Activated CD4-positive, CD25-positive, alpha-beta regulatory T cell treated with anti-CD3 and anti-CD28 coated beads, Interleukin-2, amount 50 U/mL, for 16 hours (primary cell): ENCODE results near the gene SPTBN4.
"Not testable (repeated sequence)": the region's sequence is repeated elsewhere in the genome, so short reads cannot be mapped to it uniquely, and the experiment has no call there.

Experiments used
- DNase-seq: peaks from one replicate; pipeline ENCODE4 v3.0.0-alpha.2; 2020; ENCODE audit warnings: low read depth, low spot score

SPTBN4 gene

DNA sequence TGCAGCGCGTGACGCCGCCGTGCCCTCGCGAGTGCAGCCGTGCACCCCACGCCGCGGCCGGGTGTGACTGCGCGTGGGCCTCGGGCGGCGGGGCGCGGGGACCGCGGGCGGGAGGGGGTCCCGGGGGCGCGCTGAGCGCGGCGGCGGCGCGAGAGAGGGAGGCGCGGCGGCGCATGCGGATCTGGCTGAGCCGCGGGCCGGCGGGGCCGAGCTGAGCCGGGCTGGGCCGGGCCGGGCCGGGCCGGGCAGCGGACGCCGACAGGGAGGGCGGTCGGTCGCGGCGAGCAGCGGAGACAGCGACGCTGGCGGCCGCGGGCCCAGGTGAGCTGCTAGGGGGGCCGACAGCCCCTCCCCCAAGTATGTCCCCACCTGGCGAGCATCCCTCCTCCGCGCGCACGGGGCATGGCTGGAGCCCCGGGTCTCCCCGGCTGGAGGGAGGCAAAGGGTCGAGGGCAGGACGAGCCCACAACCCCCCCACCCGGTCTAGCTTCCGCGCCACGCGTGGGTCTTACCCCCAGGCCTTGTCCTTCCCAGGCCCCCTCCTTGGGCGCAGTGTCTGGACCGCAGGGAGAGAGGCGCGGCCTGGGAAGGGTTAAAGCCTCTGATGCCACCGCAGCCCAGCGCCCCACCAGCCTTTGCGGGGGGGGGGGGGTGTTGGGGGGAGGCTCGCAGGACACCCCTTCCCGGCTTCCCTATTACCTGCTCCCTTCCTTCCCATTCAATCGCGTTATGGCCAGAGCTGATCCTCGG, at the start of gene SPTBN4:
Gene SPTBN4, plus strand, starts transcription at position 17 of the 750 bp plus-strand sequence. CDS start 5,621 bp downstream, outside the sequence.
- no peak for DNase-seq

DNA sequence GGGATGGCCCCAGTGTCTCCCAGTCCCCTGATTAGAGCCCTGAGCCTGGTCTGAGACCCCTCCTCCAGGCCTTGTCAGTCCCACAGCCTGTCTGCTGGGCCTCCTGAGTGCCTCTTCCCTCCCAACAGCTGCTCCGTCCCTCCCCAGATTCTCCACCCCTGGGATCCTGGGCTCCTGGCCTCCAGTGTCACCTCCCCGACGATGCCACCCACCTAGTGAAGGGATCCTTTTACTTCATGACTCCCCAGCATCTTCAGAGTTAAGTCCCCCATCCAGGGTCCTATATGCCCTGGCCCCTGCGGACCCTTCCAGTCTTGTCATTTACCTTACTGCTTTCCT, 49.2 kb upstream of the SPTBN4 start:
- no peak for DNase-seq

DNA sequence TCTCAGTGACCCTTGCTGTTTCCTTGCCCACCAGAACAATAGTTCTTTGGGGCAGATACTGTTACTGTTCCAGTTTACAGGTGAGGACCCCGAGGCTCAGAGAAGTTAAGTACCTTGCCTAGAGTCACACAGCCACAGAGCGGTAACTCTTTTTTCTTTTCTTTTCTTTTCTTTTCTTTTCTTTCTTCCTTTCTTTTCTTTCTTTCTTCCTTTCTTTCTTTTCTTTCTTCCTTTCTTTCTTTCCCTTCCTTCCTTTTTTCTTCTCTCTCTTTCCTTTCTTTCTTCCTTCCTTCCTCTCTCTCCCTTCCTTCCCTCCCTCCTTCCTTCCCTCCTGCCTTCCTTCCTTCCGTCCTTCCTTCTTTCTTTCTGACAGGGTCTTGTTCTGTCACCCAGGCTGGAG, 48.8 kb upstream of the SPTBN4 start:
- DNase-seq = no peak

DNA sequence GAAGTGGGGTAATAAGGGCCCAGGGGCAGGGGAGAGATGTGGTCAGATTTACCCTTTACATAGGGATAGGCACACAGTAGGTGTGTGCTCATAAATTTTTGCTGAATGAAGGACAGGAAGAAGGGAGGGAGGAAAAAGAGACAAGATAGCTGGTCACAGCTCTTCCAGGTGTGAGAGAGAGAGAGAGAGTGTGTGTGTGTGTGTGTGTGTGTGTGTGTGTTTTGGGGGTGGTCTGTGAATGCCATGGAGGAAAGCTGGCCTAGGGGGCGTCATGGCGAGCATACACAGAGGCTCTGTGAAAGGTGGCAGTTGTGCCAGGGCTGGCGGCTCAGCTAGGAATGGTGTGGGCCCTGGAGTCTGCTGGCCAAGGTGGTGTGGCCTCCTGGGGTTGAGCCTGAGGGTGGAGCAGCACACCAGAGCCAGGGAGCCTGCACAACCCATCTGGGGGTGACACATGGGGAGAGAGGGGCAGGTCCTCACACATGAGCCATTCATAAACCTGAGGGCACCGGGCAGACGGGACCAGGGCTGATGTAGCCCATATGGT, 47.7 kb upstream of the SPTBN4 start:
- DNase-seq = no peak

DNA sequence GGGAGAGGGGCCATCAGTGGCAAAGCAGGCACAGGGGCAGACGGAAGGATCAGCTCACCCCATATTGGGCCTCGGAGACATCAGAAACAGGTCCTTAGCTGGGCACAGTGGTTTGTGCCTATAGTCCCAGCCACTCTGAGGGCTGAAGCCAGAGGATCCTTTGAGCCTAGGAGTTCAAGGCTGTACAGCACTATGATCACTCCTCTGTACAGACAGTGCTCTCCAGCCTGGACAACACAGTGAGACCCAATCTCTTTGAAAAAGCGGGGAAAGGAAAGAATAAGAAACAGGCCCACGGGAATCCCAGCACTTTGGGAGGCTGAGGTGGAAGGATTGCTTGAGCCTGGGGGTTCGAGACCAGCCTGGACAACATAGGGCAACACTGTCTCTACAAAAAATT, 47.0 kb upstream of the SPTBN4 start:
- DNase-seq = no peak

DNA sequence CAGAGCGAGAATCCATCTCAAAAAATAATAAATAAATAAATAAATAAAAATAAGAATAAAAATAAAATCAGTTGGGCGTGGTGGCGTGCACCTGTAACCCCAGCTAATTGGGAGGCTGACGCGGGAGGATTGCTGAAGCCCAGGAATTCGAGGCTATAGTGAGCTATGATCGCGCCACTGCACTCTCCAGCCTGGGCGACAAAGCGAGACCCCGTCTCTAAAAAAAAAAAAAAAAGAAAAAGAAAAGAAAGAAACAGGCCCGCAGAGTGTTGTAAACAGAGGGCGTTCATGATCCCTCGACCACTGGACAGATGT, 46.4 kb upstream of the SPTBN4 start:
- no peak for DNase-seq

DNA sequence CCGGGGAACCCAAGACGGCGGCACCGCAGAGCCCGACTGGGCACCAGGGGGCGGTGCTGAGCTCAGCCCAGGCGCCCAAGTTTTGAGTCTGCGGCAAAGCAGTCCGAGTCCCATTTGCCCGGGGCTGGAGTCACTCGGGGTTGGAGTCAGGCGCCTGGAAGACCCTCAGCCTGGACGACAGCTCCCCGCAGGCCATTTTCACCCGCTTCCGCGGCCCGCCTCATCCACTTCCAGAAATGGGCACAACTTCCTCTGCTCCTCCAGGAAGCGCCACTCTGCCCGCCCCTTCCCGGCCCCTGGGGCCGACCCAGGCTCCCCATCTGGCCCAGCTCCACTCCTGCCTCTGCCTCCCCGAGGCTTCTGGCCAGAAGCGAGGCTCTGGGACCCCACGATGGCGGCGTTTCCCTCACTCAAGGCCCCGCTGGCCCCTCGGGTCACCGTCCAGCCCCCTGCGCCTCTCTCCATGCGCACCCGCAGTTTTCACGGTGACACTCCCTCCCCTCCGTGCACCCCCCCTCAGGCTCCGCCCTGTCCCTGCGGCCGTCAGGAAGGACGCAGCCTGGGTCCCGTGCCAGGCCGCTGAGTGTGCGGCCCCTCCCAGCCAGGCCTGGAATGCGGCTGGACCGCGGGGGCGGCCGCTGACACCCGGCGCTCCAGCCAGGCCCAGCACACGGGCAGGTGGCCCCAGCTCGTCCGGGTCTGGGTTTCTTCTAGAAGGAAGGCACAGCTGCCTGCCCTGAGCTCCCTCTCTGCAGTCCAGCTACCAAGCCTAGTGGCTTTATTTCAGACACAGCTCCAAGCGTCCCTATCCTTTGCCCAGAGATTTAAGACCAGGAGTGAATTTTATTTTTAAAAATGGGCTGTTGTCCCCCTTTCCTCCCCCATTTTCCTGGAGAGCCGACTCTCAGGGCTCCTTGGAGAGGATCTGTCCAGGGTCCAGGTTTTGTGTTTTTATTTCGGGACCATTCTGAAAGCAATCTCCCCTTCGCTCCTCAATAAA, 45.7 kb upstream of the SPTBN4 start:
- DNase-seq = no peak

DNA sequence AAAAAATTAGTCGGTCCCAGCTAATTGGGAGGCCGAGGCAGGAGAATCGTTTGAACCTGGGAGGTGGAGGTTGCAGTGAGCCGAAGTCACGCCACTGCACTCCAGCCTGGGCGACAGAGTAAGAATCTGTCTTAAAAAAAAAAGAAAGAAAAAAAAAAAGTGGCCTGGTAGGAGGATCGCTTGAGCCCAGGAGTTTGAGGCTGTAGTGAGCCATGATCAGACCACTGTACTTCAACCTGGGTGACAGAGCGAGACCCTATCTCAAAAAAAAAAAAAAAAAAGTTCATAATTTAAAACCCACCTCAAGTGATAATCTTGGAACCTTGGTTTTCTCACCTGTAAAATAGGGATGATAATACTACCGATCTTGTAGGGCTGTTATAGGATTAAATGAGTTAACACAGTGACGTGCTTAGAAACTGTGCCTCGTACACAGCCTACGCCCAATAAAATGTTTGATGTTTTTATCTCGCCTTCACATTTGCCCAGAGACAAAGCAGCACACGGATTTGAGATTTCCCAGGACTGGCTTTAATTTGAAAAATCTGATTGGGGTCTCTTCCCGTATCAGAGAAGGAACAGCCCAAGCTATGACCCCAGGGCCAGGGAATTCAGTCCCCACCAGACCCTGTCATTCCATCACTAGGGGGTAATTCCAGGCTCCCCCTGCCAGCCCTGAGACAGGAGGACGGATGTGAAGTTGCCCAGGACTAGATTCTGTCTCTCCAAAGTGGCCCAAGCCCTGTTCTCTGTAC, 44.6 kb upstream of the SPTBN4 start:
- DNase-seq = no peak

DNA sequence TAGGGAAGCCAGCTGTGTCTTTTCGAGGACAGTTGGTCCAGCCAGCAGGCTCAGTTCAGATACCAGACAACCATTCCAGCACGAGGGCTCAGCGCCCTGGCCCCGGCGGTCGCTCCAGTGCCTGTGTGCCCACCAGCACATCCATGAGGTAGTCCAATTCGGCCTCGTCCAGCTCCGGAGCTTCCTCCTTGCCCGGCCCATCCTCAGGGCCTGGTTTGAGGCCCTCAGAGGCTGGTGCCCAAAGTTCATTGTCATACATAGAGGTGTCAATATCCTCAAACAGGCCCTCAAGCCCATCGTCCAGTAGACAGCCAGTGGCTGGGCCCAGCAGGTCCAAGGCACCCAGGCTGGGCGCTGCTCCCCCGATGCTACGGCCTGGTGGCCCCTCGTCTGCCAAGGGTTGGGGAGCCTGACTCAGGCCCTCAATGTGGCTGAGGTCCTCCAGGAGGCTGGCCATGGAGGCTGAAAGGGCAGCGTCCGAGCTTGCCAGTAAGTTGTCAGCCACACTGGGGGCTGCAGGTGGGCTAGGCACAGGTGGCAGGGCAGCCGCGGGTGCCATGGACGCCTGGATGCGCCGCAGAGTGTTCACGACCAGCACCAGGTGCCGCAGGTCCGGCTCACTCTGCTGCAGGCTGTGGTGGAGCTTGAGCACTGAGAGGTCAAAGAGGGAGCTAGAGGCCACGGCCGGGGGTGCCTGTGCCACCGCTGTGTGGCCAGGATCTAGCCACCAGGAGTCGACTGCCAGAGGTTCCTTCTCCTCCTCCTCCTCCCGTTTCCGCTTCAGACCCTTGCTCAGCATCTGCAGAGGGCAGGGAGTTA, 43.8 kb upstream of the SPTBN4 start:
- no peak for DNase-seq

DNA sequence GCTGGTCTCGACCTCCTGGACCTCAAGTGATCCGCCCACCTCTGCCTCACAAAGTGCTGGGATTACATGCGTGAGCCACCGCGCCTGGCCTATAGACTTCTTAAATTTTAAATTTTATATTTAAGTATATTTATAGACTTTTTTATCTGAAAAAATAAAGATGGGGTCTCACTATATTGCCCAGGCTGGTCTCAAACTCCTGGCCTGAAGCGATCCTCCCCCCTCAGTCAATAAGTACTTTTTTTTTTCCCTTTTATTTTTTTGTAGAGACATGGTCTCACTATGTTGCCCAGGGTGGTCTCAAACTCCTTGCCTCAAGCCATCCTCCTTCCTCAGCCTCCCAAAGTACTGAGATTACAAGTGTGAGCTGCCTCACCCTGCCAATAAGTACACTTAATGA, 42.9 kb upstream of the SPTBN4 start:
- no peak for DNase-seq

DNA sequence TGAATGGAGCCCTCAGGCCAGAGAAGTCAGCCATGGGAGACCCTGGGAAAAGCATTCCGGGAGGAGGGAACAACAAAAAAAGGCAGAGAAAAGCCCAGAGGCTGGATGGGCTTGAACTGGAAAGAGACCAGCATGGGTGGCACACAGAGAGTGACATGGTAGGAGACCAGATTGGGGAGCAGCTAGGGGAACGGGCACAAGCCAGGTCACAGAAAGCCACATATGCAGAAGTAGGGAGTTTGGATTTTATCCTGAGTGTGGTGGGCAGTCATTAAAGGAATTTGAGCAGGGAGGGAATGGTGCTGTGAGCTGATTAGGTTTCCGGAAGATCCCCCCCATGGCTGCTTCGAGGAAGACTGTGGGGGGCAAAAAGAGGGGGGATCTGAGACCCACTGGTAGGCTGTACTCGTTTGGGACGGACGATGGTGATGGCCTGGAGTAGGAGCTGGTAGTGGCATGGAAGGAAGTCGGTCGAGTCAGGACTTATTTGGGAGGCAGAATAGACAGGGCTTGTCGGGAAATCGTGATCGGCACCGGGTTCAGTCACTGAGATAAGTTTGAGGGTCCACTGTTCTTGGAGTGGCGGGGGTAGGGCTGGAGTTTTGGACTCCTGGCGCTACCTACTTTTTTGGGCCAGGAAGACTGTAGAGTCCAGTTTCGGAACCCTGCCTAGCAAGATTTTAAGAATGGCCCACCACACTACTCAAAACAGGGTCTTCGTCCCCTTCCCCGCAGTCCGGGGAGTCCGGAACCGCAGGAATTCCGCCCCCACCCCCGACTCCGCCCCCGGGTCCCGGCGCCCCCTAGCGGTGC, 42.0 kb upstream of the SPTBN4 start:
- DNase-seq = no peak

DNA sequence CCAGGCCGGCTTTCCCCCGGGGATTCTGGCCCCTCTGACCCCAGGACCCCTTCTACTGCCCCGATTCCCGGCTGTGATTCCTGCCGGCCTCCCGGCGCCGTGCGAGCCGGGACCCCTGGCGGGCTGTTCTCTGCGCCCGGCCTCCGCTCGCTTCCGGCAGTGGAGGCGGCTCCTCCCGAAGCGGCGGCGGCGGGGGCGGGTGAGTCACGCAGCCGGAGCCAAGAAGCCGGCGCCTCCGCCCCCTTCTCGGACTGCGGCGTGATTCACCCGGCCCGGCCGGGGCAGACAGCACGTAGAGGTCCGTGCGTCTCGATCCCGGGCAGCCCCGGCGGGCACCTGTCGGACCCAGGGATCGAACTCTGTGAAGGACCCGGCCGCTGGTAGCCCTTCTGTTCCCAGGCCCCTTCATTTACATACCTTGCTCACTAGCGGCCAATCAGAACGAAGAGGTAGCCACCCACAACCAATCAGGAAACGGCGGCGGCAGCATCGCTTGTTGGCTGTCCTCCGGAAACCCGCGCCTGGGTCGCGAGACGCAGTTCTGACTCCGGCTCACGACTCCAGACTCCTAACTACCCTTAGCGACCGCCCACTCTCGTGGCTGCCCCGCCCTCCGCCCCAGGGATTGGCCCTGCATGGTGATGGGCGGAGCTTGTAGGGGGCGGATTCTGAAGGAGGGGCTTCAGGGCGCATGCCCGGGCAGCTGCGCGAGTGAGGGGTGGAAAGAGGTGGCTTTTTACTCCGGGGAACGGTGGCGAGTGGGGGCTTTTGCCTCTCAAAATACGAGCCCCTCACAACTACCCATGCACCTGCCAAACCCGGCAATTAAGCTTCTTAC, 41.1 kb upstream of the SPTBN4 start, which contains the start of gene SERTAD1:
Gene SERTAD1, minus strand, starts transcription at position 543 of the 838 bp plus-strand sequence. CDS start 2,446 bp downstream, outside the sequence.
- DNase-seq = peak; percentile 100

DNA sequence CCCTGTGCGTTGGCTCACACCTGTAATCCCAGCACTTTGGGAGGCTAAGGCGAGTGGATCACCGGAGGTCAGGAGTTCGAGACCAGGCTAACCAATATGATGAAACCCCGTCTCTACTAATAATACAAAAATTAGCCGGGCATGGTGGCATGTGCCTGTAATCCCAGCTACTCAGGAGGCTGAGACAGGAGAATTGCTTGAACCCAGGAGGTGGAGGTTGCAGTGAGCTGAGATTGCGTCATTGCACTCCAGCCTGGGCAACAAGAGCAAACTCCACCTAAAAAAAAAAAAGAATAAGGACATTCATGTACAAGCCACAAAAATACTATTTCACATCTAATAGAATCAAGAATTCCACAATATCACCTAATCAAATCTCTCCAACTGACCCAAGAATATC, 38.6 kb upstream of the SPTBN4 start:
- not testable (repeated sequence) for DNase-seq

DNA sequence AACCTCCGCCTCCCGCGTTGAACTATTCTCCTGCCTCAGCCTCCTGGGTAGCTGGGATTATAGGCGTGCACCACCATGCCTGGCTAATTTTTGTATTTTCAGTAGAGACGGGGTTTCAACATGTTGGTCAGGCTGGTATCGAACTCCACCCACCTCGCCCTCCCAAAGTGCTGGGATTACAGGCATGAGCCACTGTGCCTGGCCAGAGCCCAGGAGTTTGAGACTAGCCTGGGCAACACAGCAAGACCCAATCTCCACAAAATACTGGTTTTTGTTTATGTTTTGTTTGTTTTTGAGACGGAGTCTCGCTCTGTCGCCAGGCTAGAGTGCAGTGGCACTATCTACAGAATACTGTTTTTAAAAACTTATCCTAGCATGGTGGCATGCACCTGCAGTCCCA, 36.6 kb upstream of the SPTBN4 start:
- DNase-seq = not testable (repeated sequence)

DNA sequence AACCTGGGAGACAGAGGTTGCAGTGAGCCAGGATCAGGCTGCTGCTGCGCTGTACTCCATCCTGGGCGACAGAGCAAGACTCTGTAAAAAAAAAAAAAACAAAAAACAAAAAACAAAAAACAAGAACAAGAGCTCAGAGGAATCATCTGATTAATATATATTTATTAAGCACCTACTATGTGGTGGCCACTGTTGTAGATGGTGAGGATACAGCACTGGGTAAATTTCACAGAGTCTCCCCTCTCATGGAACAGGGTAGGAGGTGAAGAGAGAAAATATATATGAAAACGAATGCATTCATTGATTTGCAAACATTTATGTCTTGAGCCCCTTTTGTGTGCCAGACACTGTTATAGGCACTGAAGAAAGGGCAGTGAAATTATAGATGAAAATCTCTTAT, 35.1 kb upstream of the SPTBN4 start:
- no peak for DNase-seq

DNA sequence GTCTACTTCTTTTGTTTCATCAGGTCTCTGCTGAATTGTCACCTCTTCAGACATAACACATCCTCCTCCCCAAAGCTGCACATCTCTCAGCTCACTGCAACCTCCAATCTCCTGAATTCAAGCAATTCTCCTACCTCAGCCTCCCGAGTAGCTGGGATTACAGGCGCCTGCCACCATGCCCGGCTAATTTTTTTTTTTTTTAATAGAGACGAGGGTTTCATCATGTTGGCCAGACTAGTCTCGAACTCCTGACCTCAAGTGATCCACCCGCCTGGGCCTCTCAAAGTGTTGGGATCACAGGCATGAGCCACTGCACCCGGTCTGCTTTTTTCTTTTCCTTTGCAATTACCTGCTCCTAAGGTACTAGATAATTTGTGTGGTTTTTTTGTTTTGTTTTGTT, 34.0 kb upstream of the SPTBN4 start:
- not testable (repeated sequence) for DNase-seq

DNA sequence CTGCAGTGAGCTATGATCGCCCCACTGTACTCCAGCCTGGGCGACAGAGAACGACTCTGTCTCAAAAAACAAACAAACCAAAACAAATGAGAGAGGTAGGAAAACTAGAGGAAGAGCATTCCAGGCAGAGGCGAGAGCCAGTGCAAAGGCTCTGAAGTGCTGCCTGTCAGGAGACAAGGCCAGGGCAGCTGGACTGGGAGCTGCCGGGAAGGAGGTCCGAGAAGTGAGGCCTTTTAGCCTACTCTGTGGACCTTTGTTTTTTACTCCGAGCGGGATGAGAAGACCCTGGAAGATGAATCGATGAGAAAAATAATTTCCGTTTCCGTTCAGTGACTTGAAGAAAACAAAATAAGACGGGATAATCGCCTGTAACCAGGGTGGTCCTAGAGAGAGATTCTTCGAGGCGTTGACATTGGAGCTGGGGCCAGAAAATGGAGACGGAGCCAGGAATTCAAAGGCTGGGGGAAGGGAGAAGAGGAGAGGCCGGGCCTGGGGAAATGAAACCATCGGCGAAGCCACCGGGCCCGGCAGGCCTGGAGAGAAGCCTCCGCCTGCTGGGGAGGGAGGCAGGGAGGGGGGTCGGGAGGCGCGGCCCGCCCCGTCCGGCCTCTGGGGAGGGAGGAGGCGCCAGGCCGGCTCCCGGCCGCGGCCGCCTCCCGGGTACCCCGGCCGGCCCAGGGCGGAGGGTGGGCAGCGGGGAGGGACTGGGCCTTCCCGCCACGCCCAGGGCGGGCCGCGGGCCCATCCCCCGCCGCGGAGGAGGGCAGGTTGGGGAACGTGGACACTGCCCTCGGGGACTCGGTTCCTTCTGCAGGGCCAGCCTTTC, 33.2 kb upstream of the SPTBN4 start:
- no peak for DNase-seq

DNA sequence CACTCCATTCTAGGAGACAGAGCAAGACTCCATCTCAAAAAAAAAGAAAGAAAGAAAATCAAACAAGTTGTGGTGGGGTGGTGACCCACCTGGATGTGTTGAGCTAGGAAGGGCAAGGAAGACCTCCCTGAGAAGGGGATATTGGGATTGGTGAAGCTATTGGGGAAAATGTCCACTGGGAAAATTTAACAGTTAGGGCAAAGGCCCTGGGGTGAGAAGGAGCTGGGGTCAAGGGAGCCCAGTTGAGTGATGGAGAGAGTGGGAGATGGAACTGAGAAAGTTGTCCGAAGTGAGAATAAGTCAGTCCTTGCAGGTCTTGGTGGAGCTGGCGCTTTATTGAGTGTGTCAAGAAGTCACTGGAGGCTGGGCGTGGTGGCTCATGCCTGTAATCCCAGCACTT, 28.5 kb upstream of the SPTBN4 start:
- no peak for DNase-seq
